Naive thymus-derived CD4-positive, alpha-beta T cell (primary cell): ENCODE results near the gene METTL15. TPM values are rescaled to one million over a fixed set of nuclear protein-coding genes. Genes with fewer than 3 reads are reported as not detected.
"Not testable (repeated sequence)": the region's sequence is repeated elsewhere in the genome, so short reads cannot be mapped to it uniquely, and the experiment has no call there.

ENCODE experiments used
- ATAC-seq: fragments of 150-1000 bp; cut with Tn5 transposase; 2 replicates; pipeline ENCODE4 v1.10.0; 2021; ENCODE audit warnings: mild to moderate bottlenecking, moderate library complexity
- CTCF ChIA-PET: fragments of 350-600 bp; sonication (Branson Sonifier 250); formaldehyde crosslinking; loops from one replicate; lab custom pipeline; 2021; ENCODE audit warnings: antibody characterized with exemption; lab: Charles Lee
- POLR2A ChIA-PET: fragments of 350-600 bp; sonication (Branson Sonifier 250); formaldehyde crosslinking; loops from one replicate; lab custom pipeline; 2021; ENCODE audit warnings: antibody characterized with exemption, inconsistent platforms; lab: Charles Lee
- DNase-seq, 9 donors: peaks; one replicate each; pipeline versions ENCODE4 v3.0.0 to v3.0.0-alpha.2; 2020 to 2022; ENCODE audit warnings: mixed read lengths in 1 of 9
- H3K27ac ChIP-seq: one replicate; pipeline ENCODE4 v1.7.0; 2013; ENCODE audit warnings: mild to moderate bottlenecking, low read depth, low read length, moderate library complexity
- H3K27me3 ChIP-seq, 2 donors: one replicate each; pipeline ENCODE4 v1.7.0; 2013; ENCODE audit warnings: low read length in 2 of 2, mild to moderate bottlenecking in 2 of 2, moderate library complexity in 2 of 2; ENCODE audit not compliant: control insufficient read depth in 2 of 2, insufficient read depth in 2 of 2
- H3K36me3 ChIP-seq, 3 experiments: 1 replicate in 2 of 3; 2 replicates in 1 of 3; pipeline ENCODE4 v1.7.0; 2013; ENCODE audit warnings: low read length in 3 of 3, mild to moderate bottlenecking in 3 of 3, moderate library complexity in 1 of 3; ENCODE audit not compliant: insufficient read depth in 3 of 3, control insufficient read depth in 2 of 3
- H3K4me1 ChIP-seq, 2 donors: one replicate each; pipeline ENCODE4 v1.7.0; 2013; ENCODE audit warnings: low read length in 2 of 2, mild to moderate bottlenecking in 2 of 2, moderate library complexity in 1 of 2; ENCODE audit not compliant: control insufficient read depth in 2 of 2, insufficient read depth in 2 of 2
- H3K4me3 ChIP-seq: 2 replicates; pipeline ENCODE4 v1.7.0; 2013; ENCODE audit warnings: mild to moderate bottlenecking, low read length
- H3K9me3 ChIP-seq, 3 experiments: 1 replicate in 2 of 3; 2 replicates in 1 of 3; pipeline ENCODE4 v1.7.0; 2013; ENCODE audit warnings: low read length in 3 of 3; ENCODE audit not compliant: control insufficient read depth in 2 of 3
- H3K27ac Mint-ChIP-seq, 9 donors: one replicate each; pipeline ENCODE4 v1.8.0; 2020 to 2022; ENCODE audit warnings: mixed read lengths in 9 of 9, mild to moderate bottlenecking in 8 of 9, moderate library complexity in 5 of 9, inconsistent platforms in 2 of 9
- H3K27me3 Mint-ChIP-seq, 5 donors: one replicate each; pipeline ENCODE4 v1.8.0; 2021 to 2022; ENCODE audit warnings: mixed read lengths in 5 of 5, mild to moderate bottlenecking in 1 of 5
- H3K36me3 Mint-ChIP-seq, 5 donors: one replicate each; pipeline ENCODE4 v1.8.0; 2020 to 2022; ENCODE audit warnings: mixed read lengths in 5 of 5, mild to moderate bottlenecking in 3 of 5, inconsistent platforms in 1 of 5
- H3K4me1 Mint-ChIP-seq, 7 donors: one replicate each; pipeline ENCODE4 v1.8.0; 2020 to 2022; ENCODE audit warnings: mixed read lengths in 7 of 7, mild to moderate bottlenecking in 3 of 7, inconsistent platforms in 1 of 7
- H3K4me3 Mint-ChIP-seq, 10 donors: one replicate each; pipeline ENCODE4 v1.8.0; 2020 to 2022; ENCODE audit warnings: mild to moderate bottlenecking in 10 of 10, mixed read lengths in 10 of 10, moderate library complexity in 6 of 10, inconsistent platforms in 2 of 10
- H3K9me3 Mint-ChIP-seq, 11 donors: one replicate each; pipeline ENCODE4 v1.8.0; 2020 to 2022; ENCODE audit warnings: mixed read lengths in 11 of 11, mild to moderate bottlenecking in 4 of 11, inconsistent platforms in 1 of 11, moderate library complexity in 1 of 11
- intact Hi-C, 2 donors: fragments of 100-400 bp; cut with micrococcal nuclease; formaldehyde crosslinking; loops; one replicate each; pipeline ENCODE4 v1.15.1; 2023
- polyA plus RNA-seq, 2 donors: library from polyadenylated mRNA; unstranded; fragments of 300-500 nt; fragmentation: Illumina TruSeq; gene quantifications; one replicate each; pipeline ENCODE4 v1.2.3, GENCODE V29; 2021
- total RNA-seq, 6 experiments: library from RNA in 5 of 6; stranded (reverse) in 5 of 6; gene quantifications; 1 replicate in 5 of 6; 2 replicates in 1 of 6; pipeline ENCODE4 v1.2.3 and lab custom pipeline; 2021 to 2026

The METTL15 gene
- total and polyA plus RNA-seq, 7 experiments from 2014 or later = 6.0 to 14.9 (median 10.3) TPM

DNA sequence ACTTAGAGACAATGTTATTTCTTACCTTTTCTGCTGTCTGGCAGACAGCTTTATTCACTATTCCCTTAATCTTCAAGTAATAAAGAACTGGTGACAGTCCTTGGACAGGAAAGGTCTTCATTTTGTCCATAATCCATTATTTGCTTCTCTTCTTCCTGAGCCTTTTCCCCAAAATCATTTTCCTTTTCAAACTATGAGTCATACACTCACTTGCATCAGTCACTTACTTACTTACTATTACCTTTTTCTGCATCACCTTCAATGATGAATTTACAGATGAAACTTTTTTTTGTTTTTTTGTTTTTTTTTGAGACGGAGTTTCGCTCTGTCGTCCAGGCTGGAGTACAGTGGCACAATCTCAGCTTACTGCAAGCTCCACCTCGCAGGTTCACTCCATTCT, 9.5 kb downstream of the METTL15 start:
- POLR2A ChIA-PET = no interaction called here
- intact Hi-C loops = no loop called here
- Mint-ChIP-seq H3K9me3 (no peaks in the 10 kb centered on the region), H3K4me1 (peaks cover 6 to 56% (median 29%) of the 10 kb centered on the region in 7 donors), H3K4me3 (no peak overlapping the region), H3K27ac (peak overlapping the region in 1 of 9 donors; percentile 5), H3K27me3 (no peaks in the 10 kb centered on the region), H3K36me3 (peaks cover 10 to 22% (median 13%) of the 10 kb centered on the region in 5 donors)
- H3K27me3 ChIP-seq = no peaks in the 10 kb centered on the region
- peaks cover 0 to 3% of the 10 kb centered on the region in 2 donors for H3K4me1 ChIP-seq
- peaks cover 0 to 4% (median 0%) of the 10 kb centered on the region in 3 experiments for H3K36me3 ChIP-seq
- ATAC-seq (no peak), DNase-seq (no peak)
- CTCF ChIA-PET = interaction anchor here (1.4 kb wide), 1 partner anchor 10 kb away, joined by 4 read pairs; the partner anchor contains the start of genes KIF18A and METTL15
- no peaks in the 10 kb centered on the region for H3K9me3 ChIP-seq
- H3K27ac ChIP-seq = no peak overlapping the region
- H3K4me3 ChIP-seq = no peak overlapping the region

DNA sequence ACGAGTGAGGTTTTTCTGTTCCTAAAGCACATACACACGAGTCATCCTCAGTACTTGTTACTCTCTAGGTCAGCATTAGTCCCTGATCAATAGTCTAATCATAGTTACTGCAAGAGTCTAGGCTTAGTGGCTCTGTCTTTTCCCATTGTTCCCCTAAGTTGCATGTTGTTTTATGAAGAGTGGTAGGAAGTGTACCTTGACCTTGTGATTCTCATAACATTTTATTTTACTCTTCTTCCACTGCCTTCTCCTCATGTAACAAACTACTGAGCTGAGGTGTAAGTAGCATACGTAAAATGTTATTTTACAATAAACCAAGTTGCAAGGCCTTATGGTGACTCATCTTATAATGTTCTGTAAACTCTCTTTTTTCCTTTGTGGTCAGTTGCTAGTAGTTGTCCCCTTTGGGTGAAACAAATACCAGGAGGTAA, 15.0 kb downstream of the METTL15 start:
- H3K9me3 ChIP-seq = no peaks in the 10 kb centered on the region
- Mint-ChIP-seq H3K4me3 (no peak overlapping the region), H3K9me3 (peaks cover 0 to 1% (median 0%) of the 10 kb centered on the region in 11 donors), H3K4me1 (peaks cover 0 to 27% (median 14%) of the 10 kb centered on the region in 7 donors), H3K36me3 (peaks cover 0 to 30% (median 19%) of the 10 kb centered on the region in 5 donors), H3K27me3 (no peaks in the 10 kb centered on the region), H3K27ac (no peak overlapping the region)
- DNase-seq (no peak), ATAC-seq (no peak)
- H3K27ac ChIP-seq = no peak overlapping the region
- CTCF ChIA-PET = interaction anchor here (1.4 kb wide), 1 partner anchor 11 kb away, joined by 3 read pairs; no protein-coding TSS in a partner anchor
- intact Hi-C loops = loop anchor here in 1 of 2 donors (2.0 kb wide), 1 partner anchor 14 kb away; the partner anchor contains the start of genes KIF18A and METTL15
- H3K4me3 ChIP-seq = no peak overlapping the region
- H3K4me1 ChIP-seq = peaks cover 0 to 3% of the 10 kb centered on the region in 2 donors
- H3K27me3 ChIP-seq = no peaks in the 10 kb centered on the region
- POLR2A ChIA-PET = no interaction called here
- no peaks in the 10 kb centered on the region for H3K36me3 ChIP-seq

DNA sequence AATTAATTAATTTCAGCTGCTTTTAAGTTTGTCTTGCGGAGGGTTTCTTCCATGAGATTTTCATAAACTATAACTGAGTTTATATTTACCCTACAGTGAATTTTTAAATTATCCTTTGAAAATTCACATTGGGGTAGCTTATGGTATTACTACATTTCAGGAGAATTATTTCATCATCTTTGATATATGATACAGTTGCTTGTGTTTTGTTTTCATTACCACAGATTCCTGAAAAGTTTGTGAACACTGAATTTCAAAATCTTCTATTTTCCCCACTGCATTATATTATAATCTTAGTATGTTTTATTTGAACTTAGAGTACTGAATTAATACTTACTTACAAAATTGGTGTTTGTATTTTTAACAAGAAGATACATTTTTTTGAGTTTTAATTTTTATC, 24.4 kb downstream of the METTL15 start:
- Mint-ChIP-seq H3K9me3 (peaks cover 3 to 28% (median 15%) of the 10 kb centered on the region in 11 donors), H3K4me3 (no peak overlapping the region), H3K36me3 (peaks cover 8 to 65% (median 60%) of the 10 kb centered on the region in 5 donors), H3K27ac (no peak overlapping the region), H3K27me3 (no peaks in the 10 kb centered on the region), H3K4me1 (peaks cover 0 to 3% (median 0%) of the 10 kb centered on the region in 7 donors)
- no peak for DNase-seq
- H3K4me3 ChIP-seq = no peak overlapping the region
- H3K36me3 ChIP-seq = no peaks in the 10 kb centered on the region
- ChIA-PET POLR2A (no interaction called here), CTCF (no interaction called here)
- no peak for ATAC-seq
- H3K27me3 ChIP-seq = no peaks in the 10 kb centered on the region
- intact Hi-C loops = no loop called here
- H3K9me3 ChIP-seq = no peaks in the 10 kb centered on the region
- no peak overlapping the region for H3K27ac ChIP-seq
- no peaks in the 10 kb centered on the region for H3K4me1 ChIP-seq

DNA sequence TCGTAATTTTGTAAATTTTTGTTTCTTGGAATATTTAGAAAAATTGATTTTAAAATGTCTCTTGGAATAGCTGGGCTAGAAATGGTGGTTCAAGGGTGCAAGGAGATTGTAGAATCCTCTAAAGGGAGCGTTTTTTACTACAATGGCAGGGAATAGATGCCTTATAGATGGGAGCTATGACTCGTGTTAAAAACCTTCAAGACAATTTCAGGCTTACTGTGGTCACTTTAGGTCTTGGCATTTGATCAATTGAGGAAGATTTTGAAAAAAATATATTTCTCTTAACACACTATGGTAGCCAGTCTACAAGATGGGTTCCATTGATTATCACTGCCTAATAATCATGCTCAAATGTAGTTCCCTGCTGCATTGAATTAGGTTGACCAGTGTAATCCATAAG, 25.0 kb downstream of the METTL15 start:
- Mint-ChIP-seq H3K36me3 (peaks cover 8 to 69% (median 65%) of the 10 kb centered on the region in 5 donors), H3K4me3 (no peak overlapping the region), H3K9me3 (peaks cover 3 to 34% (median 15%) of the 10 kb centered on the region in 11 donors), H3K4me1 (peaks cover 0 to 3% (median 0%) of the 10 kb centered on the region in 7 donors), H3K27me3 (no peaks in the 10 kb centered on the region), H3K27ac (no peak overlapping the region)
- ChIA-PET POLR2A (no interaction called here), CTCF (no interaction called here)
- Histone ChIP-seq H3K36me3 (no peaks in the 10 kb centered on the region), H3K27me3 (no peaks in the 10 kb centered on the region), H3K9me3 (peaks cover 0 to 2% (median 0%) of the 10 kb centered on the region in 3 experiments), H3K4me3 (no peak overlapping the region), H3K27ac (no peak overlapping the region), H3K4me1 (no peaks in the 10 kb centered on the region)
- ATAC-seq (no peak), DNase-seq (no peak)
- intact Hi-C loops = no loop called here

GRCh38 chr11:28136157-28136556, 28.0 kb downstream of the METTL15 start:
- CTCF ChIA-PET, H3K27ac Mint-ChIP-seq, H3K27me3 ChIP-seq, DNase-seq, H3K4me3 Mint-ChIP-seq, H3K27ac ChIP-seq, POLR2A ChIA-PET, H3K4me1 Mint-ChIP-seq, H3K4me3 ChIP-seq, H3K36me3 ChIP-seq, intact Hi-C loops, ATAC-seq, H3K4me1 ChIP-seq, H3K27me3 Mint-ChIP-seq: not testable (repeated sequence)
- peaks cover 19 to 83% (median 69%) of the 10 kb centered on the region in 5 donors for H3K36me3 Mint-ChIP-seq
- H3K9me3 ChIP-seq = peaks cover 0 to 31% (median 0%) of the 10 kb centered on the region in 3 experiments
- H3K9me3 Mint-ChIP-seq = peaks cover 8 to 64% (median 29%) of the 10 kb centered on the region in 11 donors

GRCh38 chr11:28137366-28137765, 29.2 kb downstream of the METTL15 start:
- no peak for DNase-seq
- no peaks in the 10 kb centered on the region for H3K4me1 ChIP-seq
- Mint-ChIP-seq H3K4me1 (peaks cover 0 to 4% (median 0%) of the 10 kb centered on the region in 7 donors), H3K4me3 (no peak overlapping the region), H3K27me3 (no peaks in the 10 kb centered on the region), H3K36me3 (peaks cover 17 to 84% (median 68%) of the 10 kb centered on the region in 5 donors), H3K27ac (no peak overlapping the region), H3K9me3 (peaks cover 8 to 66% (median 30%) of the 10 kb centered on the region in 11 donors)
- no peaks in the 10 kb centered on the region for H3K27me3 ChIP-seq
- H3K4me3 ChIP-seq = no peak overlapping the region
- no peaks in the 10 kb centered on the region for H3K36me3 ChIP-seq
- intact Hi-C loops = no loop called here
- ATAC-seq = no peak
- ChIA-PET POLR2A (no interaction called here), CTCF (interaction anchor here (0.8 kb wide), 1 partner anchor 13 kb away, joined by 4 read pairs; no protein-coding TSS in a partner anchor)
- H3K9me3 ChIP-seq = peaks cover 0 to 31% (median 0%) of the 10 kb centered on the region in 3 experiments
- no peak overlapping the region for H3K27ac ChIP-seq

- POLR2A ChIA-PET = no interaction called here
- Histone ChIP-seq H3K4me3 (no peak overlapping the region), H3K27ac (no peak overlapping the region), H3K9me3 (peaks cover 0 to 31% (median 0%) of the 10 kb centered on the region in 3 experiments), H3K27me3 (no peaks in the 10 kb centered on the region), H3K4me1 (no peaks in the 10 kb centered on the region), H3K36me3 (no peaks in the 10 kb centered on the region)
- Mint-ChIP-seq H3K9me3 (peaks cover 8 to 66% (median 30%) of the 10 kb centered on the region in 11 donors), H3K36me3 (peaks cover 17 to 83% (median 64%) of the 10 kb centered on the region in 5 donors), H3K4me3 (no peak overlapping the region), H3K27me3 (no peaks in the 10 kb centered on the region), H3K27ac (no peak overlapping the region), H3K4me1 (peaks cover 0 to 4% (median 0%) of the 10 kb centered on the region in 7 donors)
- DNase-seq (no peak), ATAC-seq (no peak)
- CTCF ChIA-PET = interaction anchor here (0.8 kb wide), 1 partner anchor 13 kb away, joined by 4 read pairs; no protein-coding TSS in a partner anchor
- intact Hi-C loops = no loop called here
Measured at GRCh38 chr11:28137832-28138231, 29.6 kb downstream of the METTL15 start.
